Stimulated activated CD4-positive, alpha-beta T cell treated with anti-CD3 and anti-CD28 coated beads, TNF-alpha, amount 100 ng/mL, for 48 hours (primary cell): ENCODE results near the gene ZNF680.
A peak's percentile ranks its signal among the peaks of the same experiment; 100 is the strongest.
"Not testable (repeated sequence)": the region's sequence is repeated elsewhere in the genome, so short reads cannot be mapped to it uniquely, and the experiment has no call there.

ENCODE experiments used
- DNase-seq, 3 donors: peaks; one replicate each; pipeline ENCODE4 v3.0.0-alpha.2; 2020; ENCODE audit warnings: low read depth in 3 of 3

Gene ZNF680

DNA sequence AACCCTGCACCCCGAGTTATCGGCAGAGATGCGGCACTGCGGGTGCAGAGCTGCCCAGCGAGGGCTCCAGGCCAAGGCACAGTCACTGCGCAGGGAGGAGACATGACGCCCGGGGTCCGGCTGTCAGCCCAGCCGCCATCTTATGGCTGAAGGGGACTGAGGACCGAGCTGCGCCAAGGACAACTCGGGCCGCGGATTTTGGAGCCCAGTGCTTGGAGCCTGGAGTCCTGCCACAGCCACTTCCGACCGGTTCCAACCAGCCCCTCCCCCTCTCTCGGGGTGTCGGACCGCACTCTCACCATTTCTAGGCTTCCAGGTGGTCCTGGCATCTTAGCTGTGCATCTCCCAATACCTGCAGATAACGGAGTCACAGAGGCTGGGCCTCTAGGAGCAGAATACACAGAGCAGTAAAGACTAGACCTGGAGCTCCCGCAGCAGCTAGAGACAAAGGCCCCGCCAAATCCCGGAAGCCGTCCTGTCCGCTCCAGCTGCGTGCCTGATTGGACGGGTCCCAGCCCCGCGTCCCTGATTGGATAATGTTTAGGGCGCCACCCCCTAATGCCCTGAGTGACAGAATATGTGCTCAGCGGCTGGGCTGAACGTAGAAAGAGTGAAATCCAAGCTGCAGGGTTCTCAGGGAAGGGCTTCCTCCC, at the start of gene ZNF680:
ZNF680 (minus strand) TSS at position 446 of the 653 bp plus-strand sequence; CDS start at position 329, 117 bp downstream.
- peak; percentile 82 to 85 (median 82) for DNase-seq

- no peak for DNase-seq
Observed at GRCh38 chr7:64612452-64612851, 49.6 kb upstream of the ZNF680 start.

GRCh38 chr7:64611717-64612116, 48.8 kb upstream of the ZNF680 start:
- no peak for DNase-seq

DNA sequence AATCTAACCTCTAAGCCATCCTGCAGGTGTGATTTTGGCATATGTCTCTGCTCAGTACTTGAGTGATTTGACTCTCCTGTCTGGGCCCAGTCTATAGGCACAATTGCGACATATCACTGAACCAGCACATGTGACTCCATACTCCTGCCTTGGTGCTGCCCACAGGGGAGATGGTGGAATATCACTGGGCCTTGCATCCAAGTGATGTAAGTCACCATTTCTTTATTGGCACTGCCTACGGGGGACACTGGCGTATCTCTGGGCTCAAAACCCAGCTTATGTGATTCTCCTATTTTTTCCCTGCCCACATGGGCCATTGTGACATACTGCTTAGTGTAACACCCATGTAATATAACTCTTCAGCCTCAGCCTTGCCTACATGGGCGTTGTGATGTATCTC, 48.1 kb upstream of the ZNF680 start:
- no peak for DNase-seq

DNA sequence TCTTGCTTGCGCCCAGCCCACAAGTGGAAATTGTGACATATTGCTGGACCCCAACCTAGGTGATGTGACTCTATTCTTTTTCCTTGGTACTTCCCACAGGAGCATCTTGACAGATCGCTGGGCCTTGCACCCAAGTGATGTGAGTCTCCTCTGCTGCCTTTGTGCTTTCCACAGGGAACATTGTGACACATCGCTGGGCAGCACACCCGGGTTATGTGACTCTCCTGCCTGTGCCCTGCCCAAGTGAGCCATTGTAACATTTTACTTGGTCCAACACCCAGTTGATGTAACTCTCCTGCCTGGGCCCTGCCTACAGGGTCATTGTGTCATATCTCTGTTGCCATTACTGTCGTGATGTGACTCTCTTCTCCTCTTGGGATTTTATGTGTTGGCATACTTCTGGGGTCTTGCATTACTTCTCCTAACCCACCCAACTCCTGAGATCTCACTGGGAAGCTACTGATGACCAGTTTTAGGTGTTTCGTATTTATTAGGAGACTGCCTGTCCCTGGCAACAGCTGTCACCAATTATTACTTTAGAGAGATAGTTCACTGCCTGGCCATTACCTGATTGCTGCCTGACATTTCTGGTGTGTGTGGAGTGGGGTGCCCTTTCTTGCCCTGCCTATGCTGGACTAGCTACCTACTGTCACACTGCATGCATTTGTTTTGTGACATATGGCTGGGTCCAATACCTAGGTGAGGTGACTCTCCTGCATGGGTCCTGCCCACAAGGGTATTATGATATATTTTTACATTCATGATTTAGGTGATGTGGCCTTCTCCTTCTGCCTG, 45.4 kb upstream of the ZNF680 start:
- no peak for DNase-seq

- DNase-seq, result no peak
Observed at GRCh38 chr7:64606385-64606784, 43.5 kb upstream of the ZNF680 start.

DNA sequence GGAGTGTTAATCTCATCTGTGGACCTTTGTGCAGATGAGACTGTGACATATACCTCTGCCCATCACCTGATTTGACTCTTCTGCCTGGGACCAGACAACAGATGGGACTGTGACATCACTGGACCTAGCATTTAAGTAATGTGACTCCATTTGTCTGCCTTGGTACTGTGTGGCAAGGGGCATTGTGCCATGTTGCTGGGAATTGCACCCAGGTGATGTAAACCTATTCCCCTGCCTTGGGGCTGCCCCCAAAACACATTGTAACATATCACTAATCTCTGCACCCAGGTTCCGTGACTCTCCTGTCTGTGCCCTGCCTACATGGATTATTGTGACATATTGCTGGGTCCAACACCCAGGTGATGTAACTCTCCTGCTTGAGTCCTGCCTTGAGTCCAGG, 40.4 kb upstream of the ZNF680 start:
- DNase-seq, result no peak

DNA sequence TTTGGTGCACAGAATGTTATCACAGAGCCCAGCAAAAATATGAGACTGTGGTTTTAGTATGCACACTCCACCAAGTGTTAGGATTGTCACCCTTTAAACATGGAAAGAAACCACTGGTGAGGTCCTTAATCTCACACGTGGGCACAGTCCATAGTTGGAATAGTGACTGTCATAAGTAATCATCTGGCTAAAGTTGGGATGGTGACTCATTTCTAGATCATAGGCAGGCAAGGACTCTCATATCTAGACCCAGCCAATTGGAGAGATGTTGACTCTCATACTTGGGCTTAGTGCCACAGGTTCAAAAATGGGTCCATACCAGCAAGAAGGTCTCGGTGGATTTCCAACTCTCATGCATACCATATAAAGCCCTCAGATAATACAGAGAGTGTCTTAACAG, 39.6 kb upstream of the ZNF680 start:
- DNase-seq, result no peak

GRCh38 chr7:64602086-64602485, 39.2 kb upstream of the ZNF680 start:
- no peak for DNase-seq

DNA sequence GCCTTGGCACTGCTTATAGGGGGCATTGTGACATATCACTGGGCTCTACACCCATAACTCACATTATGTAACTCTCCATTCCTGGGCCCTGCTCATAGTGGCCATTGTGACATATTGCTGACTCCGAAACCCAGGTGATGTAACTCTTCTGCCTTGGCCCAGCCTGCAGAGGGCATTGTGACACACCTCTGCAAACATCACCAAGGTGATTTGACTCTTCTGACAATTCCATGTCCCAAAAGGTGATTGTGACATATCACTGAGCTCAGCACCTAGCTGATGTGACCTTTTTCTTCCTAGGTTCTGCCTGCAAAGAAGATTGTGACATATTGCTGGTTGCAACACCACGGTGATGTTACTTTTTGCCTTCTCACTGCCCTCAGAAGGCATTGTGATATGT, 36.5 kb upstream of the ZNF680 start:
- DNase-seq, result no peak

GRCh38 chr7:64590971-64591370, 28.1 kb upstream of the ZNF680 start:
- DNase-seq, result no peak

DNA sequence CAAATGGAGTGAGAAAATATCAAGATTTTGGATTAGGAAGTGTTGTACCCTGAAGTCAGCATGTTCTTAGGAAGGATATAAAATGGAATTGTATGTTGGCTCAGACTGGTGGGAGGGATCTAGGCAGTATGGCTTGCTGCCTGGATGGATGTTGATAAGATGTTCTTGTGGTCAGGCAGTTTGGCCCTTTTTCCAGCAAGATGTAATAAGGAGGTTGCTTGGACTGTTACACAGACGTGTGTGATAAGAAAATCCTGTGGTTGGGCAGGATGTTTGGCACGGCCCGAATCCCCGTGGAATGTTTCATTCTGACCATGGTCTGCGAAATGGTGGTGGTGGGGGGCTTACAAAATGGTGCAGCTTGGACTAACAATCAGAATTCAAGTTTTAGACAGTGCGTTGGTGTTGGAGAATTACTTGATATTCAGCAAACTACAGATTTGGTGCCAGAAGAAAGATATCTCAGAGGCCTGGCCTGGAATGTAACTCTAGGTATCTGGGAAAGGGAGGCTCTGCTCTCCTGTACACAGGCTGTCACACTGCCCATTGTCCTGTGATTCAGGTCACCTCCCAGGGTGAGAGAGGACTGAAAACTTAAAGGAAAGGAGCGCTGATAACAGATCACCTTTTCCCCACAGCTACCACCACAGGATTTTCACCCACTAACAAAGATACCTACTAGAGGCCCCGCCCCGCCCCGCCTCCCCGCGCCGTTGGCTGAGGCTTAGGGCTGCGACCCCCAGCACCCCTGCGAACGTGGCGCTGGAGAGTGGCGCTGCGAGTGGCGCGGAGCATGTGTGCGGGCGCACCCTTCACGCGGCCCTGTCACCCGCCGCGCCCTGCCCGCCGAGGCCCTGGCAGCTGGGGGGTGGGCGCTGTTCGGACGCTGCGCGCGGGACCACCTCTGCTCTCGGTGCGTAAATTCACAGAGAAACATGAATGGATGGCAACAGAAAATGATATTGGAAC, 19.3 kb upstream of the ZNF680 start:
- DNase-seq, result no peak

GRCh38 chr7:64581391-64581790, 18.5 kb upstream of the ZNF680 start:
- no peak for DNase-seq

GRCh38 chr7:64574540-64575099, 11.7 kb upstream of the ZNF680 start:
- DNase-seq, result no peak

GRCh38 chr7:64570284-64570605, 7.4 kb upstream of the ZNF680 start:
- DNase-seq, result not testable (repeated sequence)

- peak; percentile 6 to 14 (median 12) for DNase-seq
Observed at GRCh38 chr7:64569372-64570283, 6.8 kb upstream of the ZNF680 start.

DNA sequence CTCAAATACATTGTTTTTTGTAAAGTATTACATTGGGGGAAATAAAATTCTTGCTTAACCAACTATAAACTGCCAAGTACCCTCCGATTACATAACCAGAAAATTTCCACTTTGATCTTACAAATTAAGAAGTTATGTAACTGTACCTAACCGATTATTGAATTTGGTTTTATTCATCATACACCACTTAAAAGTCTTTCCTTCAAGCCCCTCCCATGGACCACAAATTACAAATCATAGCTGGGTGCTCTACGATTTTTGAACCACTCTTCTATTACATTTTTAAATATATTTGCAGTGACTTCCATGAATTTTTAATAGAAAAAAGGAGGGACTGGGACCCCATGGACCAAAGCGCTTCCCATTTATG, 630 bp downstream of the ZNF680 start:
- DNase-seq, result no peak

DNA sequence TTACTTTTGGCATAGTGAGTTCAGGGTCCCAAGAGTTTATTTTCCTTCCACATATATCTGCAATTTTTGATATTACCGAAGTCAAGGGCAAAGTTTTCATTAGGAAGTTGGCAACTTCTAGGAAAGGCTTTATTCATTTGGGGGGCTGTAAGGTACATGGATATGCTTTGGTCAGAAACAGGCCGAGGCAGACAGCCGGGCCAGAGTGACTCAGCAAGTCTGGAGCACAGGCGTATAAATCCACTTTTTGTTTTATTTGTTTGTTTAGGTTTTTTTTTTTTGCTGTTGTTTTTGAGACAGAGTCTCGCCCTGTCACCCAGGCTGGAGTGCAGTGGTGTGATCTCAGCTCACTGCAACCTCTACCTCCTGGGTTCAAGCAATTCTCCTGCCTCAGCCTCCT, 3.7 kb downstream of the ZNF680 start:
- DNase-seq, result no peak

- DNase-seq, result no peak
Observed at GRCh38 chr7:64558781-64559180, 4.1 kb downstream of the ZNF680 start.

DNA sequence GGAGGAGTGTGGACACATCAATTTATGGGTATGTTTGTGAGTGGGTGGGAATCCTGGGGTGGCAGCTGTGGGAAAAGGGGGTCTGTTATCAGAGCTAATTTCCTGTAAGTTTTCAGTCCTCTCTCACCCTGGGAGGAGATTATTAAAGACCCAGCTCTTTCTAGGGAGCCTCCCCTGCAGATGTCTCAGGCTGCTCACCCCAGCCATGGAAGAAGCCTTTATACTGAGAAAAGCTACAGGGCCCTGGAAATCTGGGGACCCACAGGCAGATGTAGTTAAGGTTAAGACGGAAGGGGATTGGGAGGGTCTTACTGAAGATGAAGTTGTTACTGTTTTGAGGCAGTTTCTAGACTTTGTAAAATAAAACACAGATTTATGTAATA, 4.6 kb downstream of the ZNF680 start:
- DNase-seq, result no peak
